GM19463 (cell line): ENCODE data around the gene BRMS1.
A peak's percentile ranks its signal among the peaks of the same experiment; 100 is the strongest.
"Not testable (repeated sequence)": the region's sequence is repeated elsewhere in the genome, so short reads cannot be mapped to it uniquely, and the experiment has no call there.

Experiments
- ATAC-seq: cut with Tn5 transposase; IDR thresholded peaks from one replicate; pipeline ENCODE4 v1.9.1; 2021; ENCODE audit warnings: mild to moderate bottlenecking, moderate library complexity; ENCODE audit not compliant: unreplicated experiment

BRMS1 gene

DNA sequence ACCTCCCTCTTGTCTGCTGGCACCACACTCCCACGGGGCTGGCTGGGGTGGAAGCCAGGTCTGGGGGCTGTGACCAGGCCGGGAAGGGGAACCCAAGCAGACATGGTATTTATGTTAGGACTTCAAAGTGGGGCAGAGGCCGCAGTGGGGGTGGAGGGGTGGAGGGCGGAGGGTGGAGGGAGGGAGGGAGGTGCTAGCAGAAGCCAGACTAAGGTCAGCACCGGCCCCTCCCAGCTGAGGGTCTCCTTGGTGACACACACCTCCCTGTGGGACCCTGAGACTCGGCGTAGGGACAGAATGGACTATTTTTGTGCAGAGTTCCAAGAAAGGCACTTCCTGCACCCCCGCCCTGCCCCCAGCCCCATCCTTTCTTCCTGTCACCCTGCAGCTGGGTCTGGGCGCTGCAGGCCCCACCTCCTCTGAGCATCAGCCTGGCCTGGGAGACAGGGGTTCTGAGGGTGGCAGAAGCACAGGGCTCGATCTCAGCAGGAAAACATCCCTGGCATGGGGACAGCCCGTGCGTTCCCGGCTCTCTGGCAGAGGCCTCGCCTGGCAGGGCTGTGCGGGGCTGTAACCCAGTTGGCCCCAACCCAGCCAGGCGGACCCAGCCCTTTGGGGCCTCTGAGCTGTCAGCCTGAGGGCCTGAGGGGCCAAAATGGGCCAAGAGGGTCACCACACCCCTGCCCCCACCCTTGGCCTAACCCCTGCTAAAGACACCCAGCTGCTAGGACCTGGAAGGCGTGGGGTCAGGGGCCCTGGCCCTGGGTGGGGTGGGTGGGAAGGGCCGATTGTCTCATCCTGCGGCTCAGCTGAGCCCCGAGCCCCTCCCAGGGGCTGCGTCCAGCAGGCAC, 18.4 kb downstream of the BRMS1 start:
- no peak for ATAC-seq

GRCh38 chr11:66325263-66325671, 19.6 kb downstream of the BRMS1 start:
- no peak for ATAC-seq

GRCh38 chr11:66324664-66325063, 20.2 kb downstream of the BRMS1 start:
- ATAC-seq, result no peak

DNA sequence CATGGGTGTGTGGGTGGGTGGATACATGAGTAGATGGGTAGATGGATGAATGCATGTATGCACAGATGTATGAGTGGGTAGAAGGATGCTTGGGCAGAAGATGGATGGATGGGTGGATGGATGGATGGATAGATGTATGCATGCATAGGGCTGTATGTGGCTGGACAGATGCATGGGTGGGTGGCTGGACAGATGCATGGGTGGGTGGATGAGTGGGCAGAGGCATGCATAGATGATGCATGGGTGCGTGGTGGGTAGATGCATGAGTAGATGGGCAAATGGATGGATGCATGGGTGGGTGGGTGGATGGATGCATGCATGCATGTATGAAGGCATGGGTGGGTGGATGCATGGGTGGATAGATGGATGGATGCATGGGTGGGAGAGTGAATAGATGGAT, 21.2 kb downstream of the BRMS1 start:
- ATAC-seq, result no peak

- ATAC-seq, result no peak
Observed at GRCh38 chr11:66322732-66323427, 22.0 kb downstream of the BRMS1 start.

DNA sequence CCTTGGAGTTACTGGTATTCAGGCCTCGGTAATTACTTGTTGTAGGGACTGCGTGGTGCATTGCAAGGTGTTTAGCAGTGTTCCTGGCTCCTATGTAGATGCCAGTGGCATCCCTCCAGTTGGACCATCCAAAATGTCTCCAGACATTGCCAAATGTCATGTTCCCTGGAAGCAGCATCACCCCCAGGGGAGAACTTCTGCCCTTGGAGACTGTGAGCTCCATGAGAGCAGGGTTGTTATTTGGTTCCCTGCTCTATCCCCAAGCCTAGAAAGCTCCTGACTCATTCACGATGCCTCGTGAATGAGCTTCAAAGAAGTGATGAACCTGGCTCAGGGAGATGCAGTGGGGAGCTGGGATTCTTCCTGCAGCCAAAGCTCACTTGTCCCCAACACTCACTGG, 23.3 kb downstream of the BRMS1 start:
- no peak for ATAC-seq

GRCh38 chr11:66320748-66321147, 24.2 kb downstream of the BRMS1 start:
- not testable (repeated sequence) for ATAC-seq

- ATAC-seq, result not testable (repeated sequence)
Observed at GRCh38 chr11:66320289-66320688, 24.6 kb downstream of the BRMS1 start.

GRCh38 chr11:66318600-66318970, 26.3 kb downstream of the BRMS1 start:
- no peak for ATAC-seq

- ATAC-seq, result no peak
Observed at GRCh38 chr11:66317723-66318599, 26.9 kb downstream of the BRMS1 start.

GRCh38 chr11:66317322-66317722, 27.6 kb downstream of the BRMS1 start:
- no peak for ATAC-seq

DNA sequence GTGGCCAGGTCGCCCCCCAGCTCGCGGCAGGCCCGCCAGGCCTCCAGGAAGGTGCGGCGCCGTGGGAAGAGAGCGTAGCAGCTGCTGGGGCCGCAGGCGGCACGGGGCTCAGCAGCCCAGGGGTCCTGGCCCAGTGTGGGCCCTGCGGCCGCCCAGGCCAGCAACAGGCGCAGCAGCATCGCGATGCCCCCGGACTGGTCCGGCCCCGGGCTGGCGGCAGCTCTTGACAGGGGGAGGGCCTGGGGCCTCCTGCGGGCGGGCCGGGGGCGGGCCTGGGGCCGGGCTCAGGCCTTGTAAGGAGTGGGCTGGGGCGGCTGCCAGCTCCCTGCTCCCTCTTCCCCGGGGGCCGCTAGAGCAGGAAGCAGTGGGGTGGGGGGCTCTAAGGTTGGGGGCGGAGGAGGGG, 28.1 kb downstream of the BRMS1 start, which contains the start of gene CD248:
Gene CD248, minus strand, starts transcription at position 196 of the 403 bp plus-strand sequence. Its CDS starts 17 bp downstream, at position 179.
- no peak for ATAC-seq

DNA sequence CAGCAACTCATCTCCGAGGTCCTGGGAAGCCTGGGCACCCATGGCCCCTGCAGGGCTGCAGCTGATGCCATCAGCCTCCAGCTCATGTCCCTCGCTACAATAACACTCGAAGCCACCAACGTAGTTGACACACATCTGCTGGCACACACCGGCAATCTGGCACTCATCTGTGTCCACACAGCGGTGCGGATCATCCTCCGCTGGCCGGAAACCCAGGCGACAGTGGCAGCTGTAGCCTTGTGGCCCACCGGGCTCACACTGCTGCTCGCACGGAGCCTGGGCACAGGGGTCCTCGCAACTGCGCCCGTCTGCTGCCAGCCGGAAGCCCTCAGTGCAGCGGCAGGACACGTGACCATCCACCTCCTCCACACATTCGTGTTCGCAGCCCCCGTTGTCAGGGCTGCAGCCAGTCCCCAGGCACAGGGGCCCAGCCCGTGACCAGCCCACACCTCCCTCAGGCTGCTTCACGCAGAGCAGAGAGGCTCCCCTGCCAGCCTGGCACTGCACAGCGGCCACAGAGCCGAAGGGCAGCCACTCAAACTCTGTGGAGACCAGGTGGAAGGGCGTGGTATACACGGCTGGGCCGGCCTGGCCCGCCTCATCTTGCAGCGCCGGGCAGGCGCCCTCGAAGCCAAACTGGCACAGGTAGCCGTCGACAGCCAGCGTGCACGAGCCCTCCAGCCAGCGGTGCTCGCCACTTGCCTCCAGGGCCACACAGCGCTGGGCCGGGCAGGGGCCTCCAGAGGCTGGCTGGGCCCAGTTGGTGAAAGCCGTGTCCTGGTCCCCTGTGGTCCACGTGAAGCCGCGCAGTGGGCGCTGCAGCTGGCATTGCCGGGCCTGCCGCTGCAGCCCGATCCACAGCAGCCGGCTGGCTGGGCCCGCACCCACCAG, 28.7 kb downstream of the BRMS1 start:
- no peak for ATAC-seq

GRCh38 chr11:66315498-66315885, 29.4 kb downstream of the BRMS1 start:
- no peak for ATAC-seq

DNA sequence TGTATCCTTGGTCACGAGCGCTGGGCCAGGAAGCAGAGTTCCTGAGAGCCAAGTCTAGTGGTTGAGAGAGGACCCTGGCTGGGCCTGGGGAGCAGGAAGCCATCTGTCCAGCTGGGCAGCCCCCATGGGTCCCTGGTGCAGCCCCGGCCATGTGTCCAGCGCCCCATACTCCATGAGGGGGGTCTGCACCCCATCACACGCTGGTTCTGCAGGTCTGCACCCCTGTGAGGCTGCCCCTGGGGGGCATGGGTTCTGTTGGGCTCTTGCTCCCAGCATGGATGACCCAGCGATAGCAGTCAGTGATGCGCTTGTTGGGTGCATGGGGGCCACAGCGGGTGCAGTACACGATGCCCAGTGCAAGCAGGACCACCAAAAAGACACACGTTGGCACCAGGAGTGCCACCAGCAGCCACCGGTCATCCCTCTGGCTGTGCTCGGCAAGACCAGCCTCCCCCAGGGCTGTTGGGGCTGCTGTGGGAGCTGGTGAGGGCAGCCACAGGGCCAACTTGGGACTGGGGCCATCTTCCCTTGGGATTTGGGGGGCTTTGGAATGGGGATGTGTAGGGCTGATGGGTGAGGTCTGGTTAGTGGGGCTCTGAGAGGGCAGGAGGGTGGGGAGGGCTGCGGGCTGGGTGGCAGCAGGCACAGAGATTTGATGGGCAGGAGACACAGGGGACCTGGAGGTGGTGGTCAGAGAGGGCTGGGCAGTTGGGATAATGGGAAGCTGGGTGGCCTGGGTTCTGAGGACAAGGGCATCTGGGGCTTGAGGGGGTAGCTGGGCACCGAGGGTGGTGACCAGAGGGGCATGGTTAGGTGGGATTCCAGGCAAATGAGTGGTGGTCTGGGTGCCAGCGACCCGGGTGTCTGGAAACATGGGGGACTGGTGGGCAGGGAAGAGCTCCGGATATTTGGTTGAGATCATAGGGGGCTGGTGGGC, 30.1 kb downstream of the BRMS1 start:
- no peak for ATAC-seq

DNA sequence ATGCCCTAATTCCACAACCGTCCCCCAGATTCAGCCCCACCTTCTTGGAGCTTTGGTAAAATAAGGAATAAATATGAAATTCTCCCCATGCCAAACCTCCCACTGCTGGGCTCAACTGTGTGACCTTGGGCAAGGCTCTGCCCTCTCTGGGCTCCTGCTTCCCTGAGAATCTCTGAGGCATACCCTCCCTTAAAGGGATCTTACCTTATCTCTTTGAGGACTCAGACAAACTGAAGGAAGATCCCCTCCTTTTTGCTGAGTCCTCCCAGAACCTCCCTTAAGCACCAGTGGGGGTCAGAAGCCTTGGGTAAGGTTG, 30.8 kb downstream of the BRMS1 start:
- no peak for ATAC-seq

GRCh38 chr11:66313321-66314185, 31.4 kb downstream of the BRMS1 start:
- no peak for ATAC-seq

DNA sequence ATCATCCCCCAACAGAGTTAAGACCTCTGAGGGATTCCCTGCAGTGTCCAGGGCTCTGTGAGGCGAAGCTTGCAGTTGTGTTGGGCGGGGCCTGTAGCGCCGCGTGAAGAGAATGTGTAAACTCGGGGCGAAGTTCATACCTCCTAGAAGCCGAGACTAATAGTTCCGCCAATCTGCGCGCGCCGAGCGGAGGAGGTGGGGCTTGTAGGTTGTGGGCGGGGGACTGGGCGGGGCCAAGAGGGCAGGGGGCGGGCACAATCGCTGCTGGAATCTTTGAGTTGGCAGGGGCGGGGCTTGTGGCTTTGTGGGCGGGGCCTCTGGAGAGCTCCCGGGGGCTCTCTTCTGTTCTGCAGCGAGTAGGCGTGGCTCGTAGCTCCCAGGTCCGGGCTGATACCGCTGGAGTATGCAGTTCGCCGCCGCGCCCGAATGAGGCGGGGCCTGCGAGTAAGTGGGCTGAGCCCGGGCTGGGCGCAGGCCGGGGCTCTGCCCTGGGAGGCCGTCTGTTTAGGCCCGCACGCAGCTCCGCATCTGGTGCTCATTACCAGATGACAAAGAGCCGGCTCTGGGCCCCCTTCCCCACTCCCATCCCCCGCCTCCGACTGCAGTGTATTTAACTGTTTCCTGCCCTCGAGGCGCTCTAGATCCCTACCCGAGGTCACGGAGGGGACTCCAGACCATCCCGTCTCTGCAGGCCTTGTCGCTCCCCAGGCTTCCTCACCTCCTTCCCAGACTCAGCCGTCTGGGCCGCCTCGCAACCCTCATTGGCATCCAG, 32.2 kb downstream of the BRMS1 start:
- peak; percentile 69 for ATAC-seq
